HG03045 (cell line): ENCODE results near the gene DCDC2C.

ENCODE experiments used
- ATAC-seq: cut with Tn5 transposase; IDR thresholded peaks from one replicate; pipeline ENCODE4 v1.9.1; 2021; ENCODE audit warnings: mild to moderate bottlenecking, moderate library complexity; ENCODE audit not compliant: unreplicated experiment

DCDC2C gene

DNA sequence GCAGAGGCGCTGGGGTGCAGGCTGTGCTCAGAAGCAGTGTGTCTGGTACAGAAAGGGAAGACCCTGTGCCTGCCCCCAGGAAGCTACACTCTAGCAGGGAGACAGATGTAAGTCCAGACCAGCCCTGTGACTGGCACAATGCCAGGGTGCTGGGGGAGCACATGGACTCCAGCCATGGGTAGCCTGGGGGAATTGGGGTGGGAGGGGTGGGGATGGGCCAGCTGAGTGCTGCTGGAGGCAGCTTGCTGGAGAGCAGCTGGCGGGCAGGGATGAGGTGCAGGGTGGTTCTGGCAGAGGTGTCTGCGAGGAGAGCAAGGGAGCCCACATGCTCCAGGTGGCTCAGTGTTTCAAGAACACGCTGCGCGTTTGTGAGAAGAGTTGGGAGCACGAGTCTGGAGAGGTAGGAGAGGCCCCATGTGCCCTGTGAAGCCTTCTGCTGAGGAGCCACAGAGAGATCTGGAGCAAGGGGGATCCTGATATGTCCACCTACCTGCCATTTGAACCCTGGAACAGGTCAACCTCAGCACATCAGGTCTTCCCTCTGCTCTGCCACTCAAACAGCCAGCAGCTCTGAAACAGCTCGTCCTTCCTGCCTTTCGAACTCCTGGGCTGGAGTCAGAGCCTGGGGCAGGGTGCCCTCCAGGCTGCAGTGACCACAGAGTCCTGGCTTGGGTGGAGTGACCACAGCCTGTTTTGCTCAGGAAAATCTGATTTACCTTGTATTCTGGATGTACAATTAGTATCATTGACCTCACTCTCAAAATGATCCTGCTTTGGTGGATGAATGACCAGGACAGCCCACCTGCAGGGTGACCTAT, 30.3 kb upstream of the DCDC2C start:
- ATAC-seq, result no peak

- ATAC-seq, result no peak
These were observed 29.1 kb upstream of the DCDC2C start for GRCh38 chr2:3674066-3674845.

DNA sequence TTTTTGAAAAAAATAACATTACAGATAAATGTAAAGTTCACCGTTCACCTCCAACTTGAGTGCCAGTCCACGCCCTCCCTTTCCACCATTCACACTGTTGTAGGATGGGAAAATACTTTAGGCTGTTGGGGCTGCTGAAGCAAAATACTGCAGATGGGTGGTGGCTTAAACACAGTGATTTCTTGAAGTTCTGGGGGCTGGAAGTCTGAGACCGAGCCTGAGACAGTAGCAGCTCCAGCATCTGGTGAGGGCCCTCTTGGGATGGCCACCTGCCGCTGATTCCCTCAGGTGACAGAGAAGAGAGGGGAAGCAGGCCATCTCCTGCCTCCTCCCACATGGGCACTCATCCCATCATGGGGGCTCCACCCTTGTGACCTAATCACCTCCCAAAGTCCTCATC, 27.7 kb upstream of the DCDC2C start:
- no peak for ATAC-seq

DNA sequence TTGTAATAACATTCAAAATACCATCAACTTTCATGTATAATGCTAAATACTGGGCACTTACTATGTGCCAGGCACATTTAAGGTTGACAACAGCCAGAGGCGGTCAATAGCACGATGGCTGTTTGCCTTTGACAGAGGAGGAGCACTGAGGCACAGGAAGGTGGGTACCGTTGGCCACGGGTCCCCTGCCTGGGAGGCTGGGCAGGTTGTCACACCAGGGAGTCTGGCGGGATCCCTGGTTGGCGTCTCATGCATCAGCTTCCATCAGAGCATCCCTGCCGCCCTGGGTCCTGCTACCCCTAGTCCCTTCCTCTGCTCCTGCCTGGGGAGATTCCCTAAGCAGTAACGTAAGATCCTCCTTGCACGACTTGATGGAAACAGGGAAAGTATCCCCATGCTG, 25.9 kb upstream of the DCDC2C start:
- ATAC-seq, result no peak

- ATAC-seq, result no peak
These were observed 25.2 kb upstream of the DCDC2C start for GRCh38 chr2:3678212-3678611.

- ATAC-seq, result no peak
These were observed 24.2 kb upstream of the DCDC2C start for GRCh38 chr2:3679180-3679579.

DNA sequence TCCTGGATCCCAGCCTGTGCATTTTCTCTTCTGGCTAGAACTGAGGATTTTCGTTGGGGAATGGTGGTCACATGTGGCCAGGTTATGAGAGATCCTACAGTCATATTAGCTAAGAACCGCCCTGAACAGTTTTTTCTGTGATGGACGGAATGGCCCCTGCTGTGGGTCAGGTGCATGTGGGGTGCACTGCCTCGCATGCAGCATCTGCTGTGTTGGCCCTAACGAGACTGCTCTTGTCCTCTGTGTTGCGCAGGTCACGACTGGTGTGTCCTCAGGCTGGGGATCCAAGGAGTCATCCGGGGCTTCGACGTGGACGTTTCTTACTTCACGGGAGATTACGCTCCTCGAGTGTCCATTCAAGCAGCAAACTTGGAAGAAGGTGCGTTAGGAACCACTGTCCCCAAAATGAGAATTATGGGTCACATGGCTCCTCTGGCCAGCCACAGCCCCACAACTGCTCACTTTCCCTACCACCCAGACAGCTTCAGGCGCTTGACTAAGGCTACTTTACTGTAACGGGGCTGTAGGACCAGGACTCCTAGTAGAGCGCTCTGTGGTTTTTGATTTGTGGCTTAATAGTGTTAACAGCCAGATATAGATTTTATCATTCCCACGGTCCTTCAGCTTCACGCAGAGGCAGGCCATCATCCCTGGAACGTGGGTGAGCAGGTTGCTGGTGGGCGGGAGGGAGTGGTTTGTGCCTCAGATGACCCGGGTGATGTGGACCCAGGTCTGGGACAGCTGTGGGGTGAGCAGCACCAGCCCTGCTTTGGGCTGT, 23.6 kb upstream of the DCDC2C start:
- ATAC-seq, result no peak

GRCh38 chr2:3680548-3681345, 22.6 kb upstream of the DCDC2C start:
- no peak for ATAC-seq

DNA sequence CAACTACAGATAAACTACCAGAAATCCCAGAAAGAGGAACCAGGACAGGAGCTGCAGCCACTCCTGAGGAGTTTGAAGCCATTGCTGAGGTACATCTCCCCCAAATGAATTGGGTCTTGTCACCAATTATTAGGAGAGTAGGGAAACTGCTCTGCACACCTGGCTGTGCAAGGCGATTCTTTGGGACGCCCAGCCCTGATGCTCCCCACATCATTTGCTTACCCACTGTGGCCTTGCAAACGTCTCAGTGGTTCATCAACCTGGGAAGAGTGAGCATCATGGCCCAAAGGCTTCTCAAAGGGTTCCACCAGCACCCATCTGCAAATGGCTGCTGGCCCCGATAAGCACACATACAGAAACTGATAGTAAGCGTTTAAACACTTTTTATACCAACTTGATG, 21.8 kb upstream of the DCDC2C start:
- no peak for ATAC-seq

DNA sequence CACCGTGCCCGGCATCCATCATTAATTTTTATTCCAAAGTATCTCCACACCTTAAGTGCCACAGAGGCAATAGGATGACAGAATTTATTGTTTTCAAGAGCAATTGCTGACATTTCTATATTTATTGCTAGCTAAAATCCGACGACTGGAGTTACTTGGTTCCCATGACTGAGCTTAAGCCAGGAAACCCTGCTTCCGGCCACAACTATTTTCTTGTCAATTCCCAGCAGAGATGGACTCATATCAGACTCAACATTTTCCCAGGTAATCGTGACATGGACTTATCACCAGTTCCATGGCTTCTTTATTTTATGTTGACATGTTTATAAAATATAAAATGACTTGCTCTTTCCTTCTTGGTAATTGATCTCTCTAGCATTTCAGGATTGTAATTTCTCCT, 20.6 kb upstream of the DCDC2C start:
- no peak for ATAC-seq

DNA sequence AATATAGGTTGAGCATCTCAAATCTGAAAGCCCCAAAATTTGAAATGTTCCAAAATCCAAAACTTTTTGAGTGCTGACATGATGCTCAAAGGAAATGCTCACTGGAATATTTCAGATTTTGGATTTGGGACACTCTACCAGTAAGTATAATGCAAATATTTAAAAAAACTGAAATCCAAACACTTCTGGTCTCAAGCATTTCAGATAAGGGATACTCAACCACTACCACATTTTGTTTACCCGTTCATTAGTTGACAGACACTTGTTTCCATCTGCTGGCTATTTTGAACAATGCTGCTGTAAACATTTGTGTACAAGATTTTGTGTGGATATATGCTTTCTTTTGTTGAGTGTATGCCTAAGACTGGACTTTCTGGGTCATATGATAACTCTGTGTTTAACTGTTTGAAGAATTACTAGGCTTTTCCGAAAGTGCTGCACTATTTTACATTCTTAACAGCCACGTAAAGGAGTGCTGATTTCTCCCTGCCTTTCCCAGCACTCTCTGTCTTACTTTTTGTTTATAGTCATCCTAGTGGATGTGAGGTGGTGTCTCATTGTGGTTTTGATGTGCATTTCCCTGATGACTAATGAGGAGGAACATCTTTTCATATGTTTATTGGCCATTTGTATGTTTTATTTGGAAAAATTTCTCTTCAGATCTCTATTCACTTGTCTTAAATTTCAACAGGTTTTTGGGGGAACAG, 19.5 kb upstream of the DCDC2C start:
- no peak for ATAC-seq

DNA sequence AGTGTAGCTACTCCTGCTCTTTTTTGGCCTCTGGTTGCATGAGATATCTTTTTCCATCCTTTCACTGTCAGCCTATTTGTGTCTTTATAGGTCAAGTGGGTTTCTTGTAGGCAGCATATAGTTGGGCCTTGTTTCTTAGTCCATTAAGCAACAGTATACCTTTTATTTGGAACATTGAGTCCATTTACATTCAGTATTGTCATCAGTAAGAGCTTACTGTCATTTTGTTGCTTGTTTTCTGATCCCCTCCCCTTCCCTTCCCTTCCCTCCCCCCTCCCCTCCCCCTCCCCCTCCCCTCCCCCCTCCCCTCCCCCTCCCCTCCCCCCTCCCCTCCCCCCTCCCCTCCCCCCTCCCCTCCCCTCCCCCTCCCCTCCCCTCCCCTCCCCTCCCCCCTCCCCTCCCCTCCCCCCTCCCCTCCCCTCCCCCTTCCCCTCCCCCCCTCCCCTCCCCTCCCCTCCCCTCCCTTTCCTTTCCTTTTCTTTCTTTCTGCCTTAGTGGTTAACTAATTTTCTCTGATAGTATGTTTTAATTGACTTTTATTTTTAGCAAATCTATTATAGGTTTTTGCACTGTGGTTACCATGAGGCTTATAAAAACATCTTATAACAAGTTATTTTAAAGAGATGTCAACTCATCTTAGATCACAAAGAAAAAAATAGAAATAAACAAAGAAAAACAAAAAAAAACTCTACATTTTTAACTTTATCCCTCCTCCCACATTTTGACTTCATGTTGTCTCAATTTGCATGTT, 13.2 kb upstream of the DCDC2C start:
- no peak for ATAC-seq

DNA sequence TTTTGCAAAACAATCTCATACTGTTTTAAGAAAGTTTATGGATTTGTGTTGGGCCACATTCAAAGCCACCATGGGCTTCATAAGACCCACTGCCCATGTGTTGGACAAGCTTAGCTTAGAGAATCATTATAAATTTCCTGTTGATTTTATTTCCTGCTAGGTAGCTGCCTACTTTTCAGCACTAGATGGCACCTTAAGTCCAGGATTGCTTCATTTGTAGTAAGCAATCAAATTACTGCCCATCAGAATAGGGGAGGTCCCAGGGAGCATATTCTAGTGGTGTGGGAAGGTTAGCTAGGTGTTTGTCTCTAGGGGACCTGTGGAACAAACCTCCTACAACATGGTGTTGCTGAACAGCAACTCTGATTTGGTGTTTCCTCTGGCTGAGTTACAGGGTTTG, 11.0 kb upstream of the DCDC2C start:
- no peak for ATAC-seq

DNA sequence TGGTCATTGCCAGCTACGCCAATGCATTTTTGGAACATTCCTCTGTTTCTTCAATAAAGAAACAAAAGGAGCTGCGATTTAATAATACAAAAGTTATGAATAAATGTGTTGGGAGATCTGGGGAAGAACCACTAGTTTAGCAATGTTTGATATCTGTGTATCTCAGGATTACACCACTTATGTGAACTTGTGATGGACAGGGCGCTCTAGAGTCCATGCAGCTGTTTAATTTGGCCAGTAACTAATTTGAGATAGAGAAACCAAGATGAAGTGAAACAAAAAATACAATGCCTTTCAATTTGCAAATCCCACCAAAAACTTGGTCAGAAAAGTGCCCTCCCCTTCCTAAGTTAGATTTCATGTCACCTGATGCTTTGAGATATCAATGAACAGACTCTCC, 6.8 kb upstream of the DCDC2C start:
- ATAC-seq, result no peak

DNA sequence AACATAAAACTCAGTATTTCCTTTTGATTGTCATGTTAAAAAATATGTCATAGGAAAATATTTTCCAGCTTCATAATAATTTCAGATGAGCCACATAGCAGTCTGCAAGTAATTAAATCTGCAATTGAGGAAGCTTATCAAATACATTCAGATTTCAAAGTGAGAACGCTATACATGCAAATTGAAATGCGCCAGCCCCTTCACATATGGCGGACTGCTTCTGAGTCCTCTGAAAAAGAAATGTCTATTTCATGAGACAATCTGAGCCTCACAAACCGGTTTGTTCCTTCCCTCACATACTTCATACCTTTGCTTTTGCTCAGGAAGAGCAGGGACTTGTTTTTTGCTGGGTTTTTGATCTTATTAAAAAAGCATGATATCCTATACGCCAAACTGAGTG, 2.3 kb upstream of the DCDC2C start:
- ATAC-seq, result no peak

DNA sequence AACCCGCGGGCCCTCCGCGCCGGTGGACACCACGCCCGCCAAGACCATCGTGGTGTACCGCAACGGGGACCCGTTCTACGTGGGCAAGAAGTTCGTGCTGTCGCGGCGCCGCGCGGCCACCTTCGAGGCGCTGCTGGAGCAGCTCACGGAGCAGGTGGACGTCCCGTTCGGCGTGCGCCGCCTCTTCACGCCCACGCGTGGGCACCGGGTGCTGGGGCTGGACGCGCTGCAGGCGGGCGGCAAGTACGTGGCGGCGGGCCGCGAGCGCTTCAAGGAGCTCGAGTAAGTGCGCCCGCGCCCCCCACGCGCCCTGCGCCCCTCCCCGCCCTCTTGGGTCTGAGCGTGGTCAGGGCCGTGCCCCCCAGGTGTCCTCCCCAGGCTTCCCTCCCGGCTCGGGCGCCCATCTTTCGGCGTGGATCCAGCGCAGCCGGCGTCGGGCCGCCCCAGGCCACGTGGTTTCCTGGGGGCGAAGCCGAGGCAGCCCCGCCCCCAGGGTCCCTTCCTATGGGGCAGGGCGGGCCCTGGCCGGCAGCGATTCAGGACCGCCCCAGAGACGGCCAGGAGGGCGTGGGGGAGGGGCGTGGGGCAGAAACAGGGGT, 481 bp downstream of the DCDC2C start:
- ATAC-seq, result no peak

DNA sequence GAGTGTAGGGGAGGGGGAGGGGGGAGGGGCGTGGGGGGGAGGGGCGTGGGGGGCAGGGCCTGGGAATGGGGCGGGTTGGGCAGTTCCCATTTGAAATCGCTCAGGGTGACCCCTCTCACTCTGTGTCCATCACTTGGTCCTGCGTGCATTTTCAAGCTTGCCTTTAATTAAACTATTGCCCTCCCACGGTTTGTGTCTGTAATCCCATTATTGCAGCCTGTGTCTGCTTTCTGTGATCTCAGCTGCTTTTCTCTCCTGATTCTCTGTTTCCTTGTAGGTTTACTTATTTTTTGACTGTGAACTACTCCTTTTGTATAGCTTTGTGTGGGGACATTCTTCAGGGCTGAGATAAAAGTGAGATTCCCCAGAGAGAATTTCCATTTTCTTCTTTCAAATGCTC, 1.3 kb downstream of the DCDC2C start:
- ATAC-seq, result no peak

- ATAC-seq, result no peak
These were observed 2.4 kb downstream of the DCDC2C start for GRCh38 chr2:3705782-3706181.

GRCh38 chr2:3706892-3707291, 3.5 kb downstream of the DCDC2C start:
- no peak for ATAC-seq
